ENCODE data around the gene DEDD2. TPM values are rescaled to one million over a fixed set of nuclear protein-coding genes. Genes with fewer than 3 reads are reported as not detected.

Gene DEDD2
- total and polyA plus RNA-seq, 7 donors, result 28.5 to 87.6 (median 41.3) TPM

- no peaks in the 10 kb centered on the region for H3K4me1 ChIP-seq
- DNase-seq, result no peak
- intact Hi-C loops (cut with DNase I), result no loop called here
- H3K27me3 ChIP-seq, result peaks cover 5 to 49% (median 26%) of the 10 kb centered on the region in 3 donors
- no peaks in the 10 kb centered on the region for H3K9me3 ChIP-seq
- WGBS, 2 donors, result 64 to 76% methylated on average over 10 of the region's 10 CpGs
- no peaks in the 10 kb centered on the region for H3K36me3 ChIP-seq
- H3K27ac ChIP-seq, result no peak overlapping the region
- TF ChIP-seq EP300 (IDR thresholded peaks at IDR 0.05), result no peak
- TF ChIP-seq CTCF (IDR thresholded peaks at IDR 0.05), result no peak
- TF ChIP-seq POLR2AphosphoS5 (IDR thresholded peaks at IDR 0.05), result no peak
- TF ChIP-seq POLR2A (IDR thresholded peaks at IDR 0.05), result no peak
- no peak overlapping the region for H3K4me3 ChIP-seq
Observed at GRCh38 chr19:42155796-42156195, 61.7 kb downstream of the DEDD2 start.

DNA sequence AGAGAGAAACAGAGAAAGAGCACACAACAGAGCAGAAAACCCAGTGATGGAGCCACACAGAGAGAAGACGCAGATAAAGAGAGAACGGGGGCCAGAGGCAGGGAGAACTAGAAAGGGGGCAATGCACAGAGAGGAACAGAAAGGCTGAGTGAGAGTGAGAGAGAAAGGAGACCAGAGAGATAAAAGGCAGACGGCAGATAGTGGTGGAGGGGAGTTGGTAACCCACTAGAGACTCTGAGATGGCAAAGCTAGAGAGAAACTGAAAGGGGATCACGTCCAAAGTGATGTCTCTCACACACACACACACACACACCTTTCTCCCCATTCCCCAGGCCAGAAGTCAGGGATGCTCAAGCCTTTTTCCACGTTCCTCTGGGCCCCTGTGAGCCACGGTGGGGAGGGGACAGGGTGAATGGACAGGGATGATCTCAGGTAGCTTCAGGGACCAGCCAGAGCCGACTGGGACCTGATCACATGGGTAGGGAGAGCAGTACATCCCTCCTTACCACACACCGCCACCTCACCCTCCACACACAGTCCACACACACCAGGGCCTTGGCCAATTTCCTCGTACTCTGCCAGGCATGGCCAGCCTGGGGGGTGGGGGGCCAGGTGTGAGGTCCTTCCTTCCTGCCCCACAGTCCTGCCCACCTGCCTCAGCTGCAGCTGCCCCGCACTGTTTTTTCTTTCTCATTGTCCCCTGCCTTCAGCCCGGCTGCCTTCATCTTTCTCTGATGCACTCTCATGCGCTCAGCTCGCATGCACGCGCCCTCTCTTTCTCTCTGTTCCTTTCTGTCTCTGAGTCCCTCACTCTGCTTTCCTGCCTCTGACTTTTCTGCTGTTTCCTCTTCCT lies 62.8 kb downstream of the DEDD2 start:
- H3K4me3 ChIP-seq, result no peak overlapping the region
- intact Hi-C loops (cut with DNase I), result no loop called here
- H3K9me3 ChIP-seq, result no peaks in the 10 kb centered on the region
- H3K27me3 ChIP-seq, result peaks cover 5 to 60% (median 37%) of the 10 kb centered on the region in 3 donors
- DNase-seq, result no peak
- no peak overlapping the region for H3K27ac ChIP-seq
- no peaks in the 10 kb centered on the region for H3K4me1 ChIP-seq
- TF ChIP-seq EP300 (IDR thresholded peaks at IDR 0.05) (no peak), POLR2AphosphoS5 (IDR thresholded peaks at IDR 0.05) (no peak), CTCF (IDR thresholded peaks at IDR 0.05) (no peak), POLR2A (IDR thresholded peaks at IDR 0.05) (no peak)
- WGBS, 2 donors, result 38 to 56% methylated on average over 15 of the region's 15 CpGs
- no peaks in the 10 kb centered on the region for H3K36me3 ChIP-seq

GRCh38 chr19:42153672-42154433 lies 63.6 kb downstream of the DEDD2 start:
- Histone ChIP-seq H3K27ac (no peak overlapping the region), H3K9me3 (no peaks in the 10 kb centered on the region), H3K4me1 (no peaks in the 10 kb centered on the region), H3K27me3 (peaks cover 5 to 68% (median 41%) of the 10 kb centered on the region in 3 donors), H3K36me3 (no peaks in the 10 kb centered on the region), H3K4me3 (no peak overlapping the region)
- intact Hi-C loops (cut with DNase I), result no loop called here
- DNase-seq, result no peak
- WGBS, 2 donors, result 43 to 55% methylated on average over 20 of the region's 20 CpGs
- TF ChIP-seq POLR2AphosphoS5 (IDR thresholded peaks at IDR 0.05) (no peak), CTCF (IDR thresholded peaks at IDR 0.05) (no peak), POLR2A (IDR thresholded peaks at IDR 0.05) (no peak), EP300 (IDR thresholded peaks at IDR 0.05) (no peak)

- TF ChIP-seq POLR2A (IDR thresholded peaks at IDR 0.05), result no peak
- TF ChIP-seq EP300 (IDR thresholded peaks at IDR 0.05), result no peak
- TF ChIP-seq POLR2AphosphoS5 (IDR thresholded peaks at IDR 0.05), result no peak
- TF ChIP-seq CTCF (IDR thresholded peaks at IDR 0.05), result no peak
- H3K4me3 ChIP-seq, result no peak overlapping the region
- intact Hi-C loops (cut with DNase I), result no loop called here
- H3K27me3 ChIP-seq, result peaks cover 5 to 76% (median 41%) of the 10 kb centered on the region in 3 donors
- DNase-seq, result no peak
- WGBS, 2 donors, result 89 to 90% methylated on average over 25 of the region's 25 CpGs
- no peak overlapping the region for H3K27ac ChIP-seq
- H3K4me1 ChIP-seq, result no peaks in the 10 kb centered on the region
- no peaks in the 10 kb centered on the region for H3K9me3 ChIP-seq
- H3K36me3 ChIP-seq, result no peaks in the 10 kb centered on the region
Observed at GRCh38 chr19:42152910-42153671, 64.4 kb downstream of the DEDD2 start.
